Nephron (organoid): ENCODE data around the gene IGFBP5.

Source experiments
- H3K27ac Mint-ChIP-seq, 3 experiments: 2 replicates each; pipeline ENCODE4 v1.8.0; 2020; ENCODE audit warnings: mixed read lengths in 3 of 3, mild to moderate bottlenecking in 2 of 3, moderate library complexity in 1 of 3
- H3K27me3 Mint-ChIP-seq: 2 replicates; pipeline ENCODE4 v1.8.0; 2021; ENCODE audit warnings: low read depth, mild to moderate bottlenecking, moderate library complexity, mixed read lengths
- H3K36me3 Mint-ChIP-seq: 2 replicates; pipeline ENCODE4 v1.8.0; 2020; ENCODE audit warnings: low read depth, mixed read lengths
- H3K4me1 Mint-ChIP-seq: 2 replicates; pipeline ENCODE4 v1.8.0; 2020; ENCODE audit warnings: mixed read lengths
- H3K4me3 Mint-ChIP-seq, 3 experiments: 2 replicates each; pipeline ENCODE4 v1.8.0; 2020; ENCODE audit warnings: mild to moderate bottlenecking in 3 of 3, mixed read lengths in 3 of 3, moderate library complexity in 2 of 3
- H3K9me3 Mint-ChIP-seq: 2 replicates; pipeline ENCODE4 v1.8.0; 2020; ENCODE audit warnings: mixed read lengths
- CTCF ChIP-seq, 3 experiments: fragments of 200-600 bp; sonication (generic); IDR thresholded peaks; one replicate each; pipeline ENCODE4 v1.5.0; 2021; ENCODE audit warnings: antibody characterized with exemption in 3 of 3; ENCODE audit not compliant: unreplicated experiment in 3 of 3

Gene IGFBP5

GRCh38 chr2:216737676-216738075, 42.3 kb upstream of the IGFBP5 start:
- Mint-ChIP-seq H3K9me3 (no peaks in the 10 kb centered on the region), H3K27ac (peak overlapping the region in 2 of 3 experiments; percentile 66 to 88), H3K27me3 (peaks cover under 1% of the 10 kb centered on the region), H3K36me3 (no peaks in the 10 kb centered on the region), H3K4me3 (no peak overlapping the region), H3K4me1 (peaks cover 84% of the 10 kb centered on the region)
- no peak for TF ChIP-seq CTCF (IDR thresholded peaks at IDR 0.05; ENCODE audit: unreplicated experiment in 3 of 3)

GRCh38 chr2:216736326-216736725, 41.0 kb upstream of the IGFBP5 start:
- Mint-ChIP-seq H3K27me3 (peaks cover 8% of the 10 kb centered on the region), H3K27ac (peak overlapping the region; percentile 87 to 98 (median 88)), H3K4me3 (no peak overlapping the region), H3K4me1 (peaks cover 80% of the 10 kb centered on the region), H3K9me3 (no peaks in the 10 kb centered on the region), H3K36me3 (no peaks in the 10 kb centered on the region)
- TF ChIP-seq CTCF (IDR thresholded peaks at IDR 0.05; ENCODE audit: unreplicated experiment in 3 of 3), result no peak

- H3K27me3 Mint-ChIP-seq, result peaks cover 12% of the 10 kb centered on the region
- peak overlapping the region; percentile 87 to 98 (median 88) for H3K27ac Mint-ChIP-seq
- no peaks in the 10 kb centered on the region for H3K36me3 Mint-ChIP-seq
- H3K9me3 Mint-ChIP-seq, result no peaks in the 10 kb centered on the region
- no peak overlapping the region for H3K4me3 Mint-ChIP-seq
- no peak for TF ChIP-seq CTCF (IDR thresholded peaks at IDR 0.05; ENCODE audit: unreplicated experiment in 3 of 3)
- peaks cover 73% of the 10 kb centered on the region for H3K4me1 Mint-ChIP-seq
Observed at GRCh38 chr2:216735668-216736067, 40.3 kb upstream of the IGFBP5 start.

GRCh38 chr2:216735086-216735485, 39.7 kb upstream of the IGFBP5 start:
- TF ChIP-seq CTCF (IDR thresholded peaks at IDR 0.05; ENCODE audit: unreplicated experiment in 3 of 3), result no peak
- no peaks in the 10 kb centered on the region for H3K9me3 Mint-ChIP-seq
- H3K27ac Mint-ChIP-seq, result peak overlapping the region; percentile 87 to 98 (median 88)
- peaks cover 67% of the 10 kb centered on the region for H3K4me1 Mint-ChIP-seq
- H3K36me3 Mint-ChIP-seq, result no peaks in the 10 kb centered on the region
- H3K4me3 Mint-ChIP-seq, result peak overlapping the region in 1 of 3 experiments; percentile 2
- peaks cover 13% of the 10 kb centered on the region for H3K27me3 Mint-ChIP-seq

DNA sequence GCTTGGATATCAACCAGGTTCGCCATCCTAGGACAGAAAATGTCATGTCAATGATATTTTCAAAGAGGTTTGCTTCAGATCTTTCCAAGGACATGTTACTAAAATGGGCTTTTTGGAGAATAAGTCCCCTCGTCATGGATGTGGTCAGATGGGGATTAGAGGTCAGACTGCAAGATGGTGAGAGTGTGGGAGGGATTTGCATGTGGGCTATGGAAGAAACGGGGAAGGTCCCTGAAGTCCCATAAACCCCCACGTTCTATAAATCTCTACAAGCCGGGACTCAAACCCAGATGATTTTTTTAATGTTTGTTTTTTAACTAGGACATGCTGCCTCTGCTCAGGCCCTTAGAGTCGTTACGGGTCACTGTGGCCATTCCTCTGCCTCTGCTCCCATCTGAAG, 37.7 kb upstream of the IGFBP5 start:
- no peak for TF ChIP-seq CTCF (IDR thresholded peaks at IDR 0.05; ENCODE audit: unreplicated experiment in 3 of 3)
- Mint-ChIP-seq H3K9me3 (no peaks in the 10 kb centered on the region), H3K4me3 (no peak overlapping the region), H3K4me1 (peaks cover 47% of the 10 kb centered on the region), H3K27me3 (peaks cover 13% of the 10 kb centered on the region), H3K27ac (peak overlapping the region; percentile 58 to 82 (median 76)), H3K36me3 (no peaks in the 10 kb centered on the region)

- Mint-ChIP-seq H3K36me3 (no peaks in the 10 kb centered on the region), H3K27me3 (peaks cover 13% of the 10 kb centered on the region), H3K4me3 (no peak overlapping the region), H3K9me3 (no peaks in the 10 kb centered on the region), H3K4me1 (peaks cover 40% of the 10 kb centered on the region), H3K27ac (peak overlapping the region; percentile 58 to 82 (median 76))
- no peak for TF ChIP-seq CTCF (IDR thresholded peaks at IDR 0.05; ENCODE audit: unreplicated experiment in 3 of 3)
Observed at GRCh38 chr2:216732334-216732733, 37.0 kb upstream of the IGFBP5 start.
